GM12801 (cell line): ENCODE data around the gene CROT.

ENCODE experiments used
- CTCF ChIP-seq: IDR thresholded peaks from one replicate; pipeline ENCODE4 v1.5.1; 2011; ENCODE audit warnings: control low read depth; ENCODE audit not compliant: insufficient read length; ENCODE audit errors: extremely low read depth

The CROT gene

DNA sequence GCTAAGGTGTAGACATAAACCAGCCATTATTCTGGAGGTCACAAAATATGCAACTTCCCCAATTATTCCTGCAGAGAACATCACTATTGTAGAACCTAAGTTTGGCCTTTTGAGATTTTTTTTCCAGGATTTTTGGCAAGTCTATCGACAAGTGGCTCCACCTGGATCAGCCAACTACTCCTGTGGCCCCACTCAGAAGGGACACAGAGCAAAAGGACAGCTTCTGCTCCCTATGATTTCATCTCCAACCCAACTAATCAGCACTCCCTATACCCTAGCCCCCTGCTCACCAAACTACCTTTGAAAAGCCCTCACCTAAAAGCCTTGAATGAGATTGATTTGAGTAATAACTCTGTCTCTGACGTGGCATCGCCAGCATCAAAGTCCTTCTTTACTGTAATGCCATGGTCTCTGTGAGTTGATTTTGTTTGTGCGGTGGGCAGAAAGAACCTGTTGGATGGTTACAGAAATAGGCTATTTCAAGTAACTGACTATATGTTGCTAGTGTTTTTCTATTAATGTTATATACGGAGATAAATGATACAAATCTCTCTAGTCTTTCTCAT lies 13.7 kb upstream of the CROT start:
- TF ChIP-seq CTCF, result no peak

- no peak for TF ChIP-seq CTCF
Observed at GRCh38 chr7:87332321-87332720, 13.1 kb upstream of the CROT start.

DNA sequence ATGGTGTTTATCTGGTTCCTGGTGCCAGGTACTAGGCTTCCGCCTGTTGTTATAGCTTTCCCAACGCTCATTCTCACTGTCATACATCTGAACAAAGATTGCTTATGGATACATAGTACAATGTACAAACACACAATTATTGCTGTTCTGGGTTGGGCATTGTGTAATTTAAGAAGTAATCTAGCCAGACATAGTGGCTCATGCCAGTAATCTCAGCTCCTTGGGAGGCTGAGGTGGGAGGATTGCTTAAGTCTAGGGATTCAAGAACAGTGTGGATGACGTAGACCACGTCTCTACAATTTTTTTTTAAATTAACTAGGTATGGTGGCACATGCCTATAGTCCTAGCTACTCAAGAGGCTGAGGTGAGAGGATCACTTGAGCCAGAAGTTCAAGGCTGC lies 9.3 kb upstream of the CROT start:
- TF ChIP-seq CTCF, result no peak

DNA sequence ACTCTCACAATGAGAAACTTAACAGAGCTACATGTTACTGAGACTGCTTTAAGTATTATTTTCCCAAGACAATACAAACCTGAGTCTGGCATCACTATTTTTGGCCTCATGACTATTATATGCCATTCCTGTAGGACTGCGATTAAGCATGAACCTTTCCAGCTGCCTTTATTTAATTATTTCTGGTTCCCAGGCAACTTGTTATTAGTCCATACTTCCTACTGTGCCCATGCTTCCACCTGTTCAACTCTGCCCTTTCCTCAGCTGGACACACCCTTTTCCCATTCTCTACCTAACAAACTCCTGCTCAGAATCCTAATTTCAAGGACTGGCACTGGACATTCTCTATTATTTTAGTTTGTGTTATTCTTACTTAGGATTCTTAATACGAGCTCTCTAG lies 8.1 kb upstream of the CROT start:
- TF ChIP-seq CTCF, result no peak

DNA sequence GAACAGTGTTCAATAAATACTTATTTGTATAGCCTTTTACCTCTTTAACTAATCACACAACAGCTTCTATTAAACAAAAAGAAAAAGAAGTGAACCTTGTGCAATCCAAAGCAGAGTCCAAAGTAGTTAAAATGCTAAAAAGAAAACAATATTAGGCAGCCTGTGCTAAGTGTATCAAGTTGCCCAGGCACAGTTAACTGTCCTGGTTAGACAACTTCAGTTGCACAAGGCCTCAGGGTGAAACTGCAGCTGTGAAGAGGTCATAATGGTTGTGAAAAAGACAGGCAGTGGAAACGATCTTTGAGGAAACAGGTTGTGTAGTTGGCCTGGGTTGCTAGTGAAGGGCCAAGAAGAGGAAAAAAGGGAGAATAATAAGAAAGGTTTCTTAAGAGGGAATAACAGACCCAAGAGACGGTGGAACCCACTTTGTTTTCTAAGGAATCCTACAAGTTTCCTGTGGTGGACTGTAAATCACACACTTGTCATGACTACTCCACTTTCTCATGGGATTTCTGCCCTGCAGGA lies 6.0 kb upstream of the CROT start:
- TF ChIP-seq CTCF, result no peak

DNA sequence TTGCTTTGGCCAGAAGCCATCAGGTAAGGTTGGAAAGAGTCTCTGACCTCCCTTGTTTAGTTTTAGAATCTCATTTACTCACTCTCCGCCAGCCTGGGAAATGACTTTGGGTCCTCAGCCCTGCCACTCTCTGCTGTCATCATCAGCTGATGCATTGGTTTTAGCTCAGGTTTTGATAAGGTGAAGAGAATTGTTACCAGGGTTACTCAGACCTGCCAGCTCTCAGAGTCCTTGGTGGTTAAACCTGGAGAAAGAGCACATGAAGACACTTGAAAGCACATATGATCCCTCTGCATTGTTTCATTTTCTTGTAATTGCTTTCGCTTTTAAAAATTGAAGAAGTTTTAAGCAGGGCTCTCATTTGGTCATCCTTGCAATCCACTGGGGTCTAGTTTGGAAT lies 4.0 kb upstream of the CROT start:
- TF ChIP-seq CTCF, result no peak

GRCh38 chr7:87342231-87342630 lies 3.2 kb upstream of the CROT start:
- no peak for TF ChIP-seq CTCF
